ENCODE data around the gene CCDC3.

Gene CCDC3

DNA sequence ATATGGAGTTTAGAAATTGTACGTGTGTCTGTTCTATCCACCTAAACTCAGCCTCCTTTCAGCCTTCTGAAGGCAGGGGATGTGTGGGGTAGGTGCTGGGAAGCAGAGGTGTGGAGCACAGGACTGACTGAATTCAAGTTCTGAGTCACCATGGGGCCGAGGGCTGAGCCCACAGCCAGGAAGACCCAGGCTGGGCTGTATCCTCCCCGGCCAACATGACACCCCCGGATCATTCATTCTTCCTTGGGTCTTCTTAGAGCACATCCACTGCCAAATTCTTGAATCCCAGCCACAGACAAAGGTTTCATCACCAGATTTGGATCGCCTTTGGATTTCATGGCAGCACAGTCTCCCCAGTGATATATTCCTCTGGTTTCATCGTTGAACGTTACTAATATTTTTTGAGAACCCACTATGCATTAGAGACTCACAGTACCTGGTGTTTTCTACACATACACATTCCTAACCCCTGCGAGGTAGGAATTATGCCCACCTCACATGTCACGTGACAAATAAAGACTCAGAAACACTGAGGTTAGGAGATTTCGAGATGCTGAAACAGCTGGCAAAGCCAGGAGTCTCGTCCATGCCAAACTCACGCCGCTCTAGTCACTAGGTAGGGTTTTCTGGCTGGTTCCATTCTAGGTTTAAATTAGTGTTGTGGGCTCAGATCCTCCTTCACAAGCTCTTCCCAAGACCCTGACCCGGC lies 26.9 kb downstream of the CCDC3 start:
- Histone ChIP-seq H3K9ac (ENCODE audit: low read length) (no peak overlapping the region), H3K23ac (ENCODE audit: low read length) (no peak overlapping the region), H3K4me1 (ENCODE audit: control insufficient read depth, low read depth, low read length) (no peaks in the 10 kb centered on the region), H3K4ac (ENCODE audit: low read depth, low read length) (no peak overlapping the region), H2BK15ac (replicated peaks; ENCODE audit: low read depth) (no peak overlapping the region), H3K27me3 (ENCODE audit: insufficient read depth, low read length, poor library complexity) (no peaks in the 10 kb centered on the region), H4K5ac (ENCODE audit: low read length) (no peak overlapping the region), H3K4me2 (ENCODE audit: low read length) (no peak overlapping the region), H3K36me3 (ENCODE audit: control insufficient read depth, insufficient read depth, low read length) (no peaks in the 10 kb centered on the region), H2BK120ac (ENCODE audit: low read depth, low read length) (no peak overlapping the region), H3K79me1 (ENCODE audit: low read length) (no peaks in the 10 kb centered on the region), H4K8ac (ENCODE audit: low read depth, low read length) (no peak overlapping the region), H3K27ac (ENCODE audit: low read depth, low read length) (no peak overlapping the region), H3K4me3 (ENCODE audit: low read length) (no peak overlapping the region), H2AK5ac (ENCODE audit: low read length) (no peak overlapping the region), H3K18ac (ENCODE audit: low read length) (no peak overlapping the region), H3K79me2 (ENCODE audit: control insufficient read depth, insufficient read depth, low read length) (no peaks in the 10 kb centered on the region), H2BK5ac (ENCODE audit: low read length) (no peak overlapping the region), H3K56ac (ENCODE audit: low read length) (no peak overlapping the region)
- no CpG with 5 or more reads among the region's 14 CpGs for WGBS (ENCODE audit: extremely low coverage, insufficient coverage, low lambda C conversion rate)
- no peak for DNase-seq

DNA sequence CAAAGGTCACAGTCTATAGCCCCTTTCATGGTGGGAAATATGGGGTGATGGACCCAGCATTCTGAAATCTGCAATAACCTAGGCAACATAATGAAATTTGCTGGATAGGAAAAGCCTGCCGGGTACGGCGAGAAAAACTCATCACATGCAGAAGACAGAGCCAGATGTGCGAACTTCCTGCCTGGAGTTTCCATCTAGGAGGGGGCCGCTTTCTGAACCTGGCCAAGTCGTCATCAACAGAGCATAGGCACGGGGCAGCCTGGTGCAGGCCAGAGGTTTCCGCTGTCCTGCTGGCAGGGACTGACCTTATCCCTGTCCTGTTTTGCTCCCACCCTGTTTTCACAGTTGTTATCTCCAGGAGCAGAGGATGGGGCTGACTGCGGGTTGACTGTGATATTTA lies 27.4 kb downstream of the CCDC3 start:
- Histone ChIP-seq H3K9ac (ENCODE audit: low read length) (no peak overlapping the region), H3K18ac (ENCODE audit: low read length) (no peak overlapping the region), H3K23ac (ENCODE audit: low read length) (no peak overlapping the region), H2BK5ac (ENCODE audit: low read length) (no peak overlapping the region), H3K4me1 (ENCODE audit: control insufficient read depth, low read depth, low read length) (no peaks in the 10 kb centered on the region), H3K79me1 (ENCODE audit: low read length) (no peaks in the 10 kb centered on the region), H3K56ac (ENCODE audit: low read length) (no peak overlapping the region), H2AK5ac (ENCODE audit: low read length) (no peak overlapping the region), H3K4me2 (ENCODE audit: low read length) (no peak overlapping the region), H3K4ac (ENCODE audit: low read depth, low read length) (no peak overlapping the region), H3K79me2 (ENCODE audit: control insufficient read depth, insufficient read depth, low read length) (no peaks in the 10 kb centered on the region), H3K27ac (ENCODE audit: low read depth, low read length) (no peak overlapping the region), H4K5ac (ENCODE audit: low read length) (no peak overlapping the region), H3K4me3 (ENCODE audit: low read length) (no peak overlapping the region), H2BK120ac (ENCODE audit: low read depth, low read length) (no peak overlapping the region), H2BK15ac (replicated peaks; ENCODE audit: low read depth) (no peak overlapping the region), H3K27me3 (ENCODE audit: insufficient read depth, low read length, poor library complexity) (no peaks in the 10 kb centered on the region), H3K36me3 (ENCODE audit: control insufficient read depth, insufficient read depth, low read length) (no peaks in the 10 kb centered on the region), H4K8ac (ENCODE audit: low read depth, low read length) (no peak overlapping the region)
- WGBS (ENCODE audit: extremely low coverage, insufficient coverage, low lambda C conversion rate), result no CpG with 5 or more reads among the region's 9 CpGs
- DNase-seq, result no peak

DNA sequence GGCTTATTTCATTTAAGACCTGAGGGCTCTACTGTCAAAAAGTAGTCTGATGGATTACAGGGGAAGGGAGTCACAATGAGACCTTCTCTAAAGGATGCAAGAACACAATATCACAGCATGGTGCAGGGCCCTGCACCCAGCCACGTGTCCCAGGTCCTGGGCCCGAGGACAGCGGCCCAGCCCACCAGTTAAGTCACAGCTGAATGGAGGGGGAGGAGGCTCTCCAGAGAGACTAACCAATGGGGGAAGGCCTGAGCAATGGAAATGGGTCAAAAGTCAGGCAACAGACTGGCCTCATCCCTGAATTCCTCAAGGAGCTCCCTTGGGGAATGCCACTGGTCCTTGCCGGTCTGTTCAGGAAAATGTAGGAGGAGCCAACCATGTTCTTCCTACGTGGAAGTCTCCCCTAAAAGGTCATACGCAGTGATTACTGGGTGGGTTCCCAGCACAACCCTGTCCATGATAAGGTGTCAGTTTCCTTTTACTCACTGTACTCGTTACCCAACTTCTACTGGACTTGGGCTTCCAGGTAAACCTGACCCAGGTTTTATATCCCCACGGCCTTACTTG lies 28.3 kb downstream of the CCDC3 start:
- H3K56ac ChIP-seq (ENCODE audit: low read length), result no peak overlapping the region
- no peak overlapping the region for H3K4ac ChIP-seq (ENCODE audit: low read depth, low read length)
- H3K4me1 ChIP-seq (ENCODE audit: control insufficient read depth, low read depth, low read length), result no peaks in the 10 kb centered on the region
- H2AK5ac ChIP-seq (ENCODE audit: low read length), result no peak overlapping the region
- H3K18ac ChIP-seq (ENCODE audit: low read length), result no peak overlapping the region
- no peak overlapping the region for H3K4me2 ChIP-seq (ENCODE audit: low read length)
- no peak overlapping the region for H3K9ac ChIP-seq (ENCODE audit: low read length)
- no peaks in the 10 kb centered on the region for H3K27me3 ChIP-seq (ENCODE audit: insufficient read depth, low read length, poor library complexity)
- no peak overlapping the region for H2BK15ac ChIP-seq (replicated peaks; ENCODE audit: low read depth)
- H3K36me3 ChIP-seq (ENCODE audit: control insufficient read depth, insufficient read depth, low read length), result no peaks in the 10 kb centered on the region
- no CpG with 5 or more reads among the region's 8 CpGs for WGBS (ENCODE audit: extremely low coverage, insufficient coverage, low lambda C conversion rate)
- DNase-seq, result peak; percentile 33
- H3K27ac ChIP-seq (ENCODE audit: low read depth, low read length), result no peak overlapping the region
- no peak overlapping the region for H2BK5ac ChIP-seq (ENCODE audit: low read length)
- no peak overlapping the region for H4K8ac ChIP-seq (ENCODE audit: low read depth, low read length)
- no peaks in the 10 kb centered on the region for H3K79me1 ChIP-seq (ENCODE audit: low read length)
- H3K79me2 ChIP-seq (ENCODE audit: control insufficient read depth, insufficient read depth, low read length), result no peaks in the 10 kb centered on the region
- H3K4me3 ChIP-seq (ENCODE audit: low read length), result no peak overlapping the region
- no peak overlapping the region for H4K5ac ChIP-seq (ENCODE audit: low read length)
- no peak overlapping the region for H3K23ac ChIP-seq (ENCODE audit: low read length)
- no peak overlapping the region for H2BK120ac ChIP-seq (ENCODE audit: low read depth, low read length)

DNA sequence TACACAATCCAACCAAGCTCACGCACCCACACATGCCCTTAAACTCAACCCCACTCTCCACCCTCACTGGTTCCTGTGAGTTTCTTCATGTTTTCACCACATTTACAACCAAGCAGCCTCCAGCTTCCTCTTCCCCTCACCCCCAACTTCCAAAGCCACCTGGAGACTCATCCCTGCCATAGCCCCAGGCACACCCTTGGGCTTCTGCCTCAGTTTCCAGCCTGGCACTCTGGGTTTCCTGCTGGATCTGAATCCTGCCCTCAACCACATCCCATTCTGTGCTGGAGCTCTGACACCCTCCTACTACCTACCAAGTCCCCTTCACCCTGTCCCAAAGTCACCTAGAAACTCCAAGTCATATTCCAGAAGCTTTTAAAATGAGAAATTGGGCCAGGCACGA lies 29.4 kb downstream of the CCDC3 start:
- H4K8ac ChIP-seq (ENCODE audit: low read depth, low read length), result no peak overlapping the region
- H3K27me3 ChIP-seq (ENCODE audit: insufficient read depth, low read length, poor library complexity), result no peaks in the 10 kb centered on the region
- no peak overlapping the region for H3K9ac ChIP-seq (ENCODE audit: low read length)
- no peak overlapping the region for H3K4me3 ChIP-seq (ENCODE audit: low read length)
- no peak overlapping the region for H4K5ac ChIP-seq (ENCODE audit: low read length)
- no peak overlapping the region for H2BK5ac ChIP-seq (ENCODE audit: low read length)
- no peaks in the 10 kb centered on the region for H3K4me1 ChIP-seq (ENCODE audit: control insufficient read depth, low read depth, low read length)
- H2BK15ac ChIP-seq (replicated peaks; ENCODE audit: low read depth), result no peak overlapping the region
- H3K4ac ChIP-seq (ENCODE audit: low read depth, low read length), result no peak overlapping the region
- no peak for DNase-seq
- no peak overlapping the region for H2BK120ac ChIP-seq (ENCODE audit: low read depth, low read length)
- H3K79me1 ChIP-seq (ENCODE audit: low read length), result no peaks in the 10 kb centered on the region
- no peak overlapping the region for H3K4me2 ChIP-seq (ENCODE audit: low read length)
- H3K36me3 ChIP-seq (ENCODE audit: control insufficient read depth, insufficient read depth, low read length), result no peaks in the 10 kb centered on the region
- H3K56ac ChIP-seq (ENCODE audit: low read length), result no peak overlapping the region
- H3K79me2 ChIP-seq (ENCODE audit: control insufficient read depth, insufficient read depth, low read length), result no peaks in the 10 kb centered on the region
- no peak overlapping the region for H3K18ac ChIP-seq (ENCODE audit: low read length)
- H2AK5ac ChIP-seq (ENCODE audit: low read length), result no peak overlapping the region
- H3K23ac ChIP-seq (ENCODE audit: low read length), result no peak overlapping the region
- WGBS (ENCODE audit: extremely low coverage, insufficient coverage, low lambda C conversion rate), result no CpG with 5 or more reads among the region's 2 CpGs
- no peak overlapping the region for H3K27ac ChIP-seq (ENCODE audit: low read depth, low read length)

DNA sequence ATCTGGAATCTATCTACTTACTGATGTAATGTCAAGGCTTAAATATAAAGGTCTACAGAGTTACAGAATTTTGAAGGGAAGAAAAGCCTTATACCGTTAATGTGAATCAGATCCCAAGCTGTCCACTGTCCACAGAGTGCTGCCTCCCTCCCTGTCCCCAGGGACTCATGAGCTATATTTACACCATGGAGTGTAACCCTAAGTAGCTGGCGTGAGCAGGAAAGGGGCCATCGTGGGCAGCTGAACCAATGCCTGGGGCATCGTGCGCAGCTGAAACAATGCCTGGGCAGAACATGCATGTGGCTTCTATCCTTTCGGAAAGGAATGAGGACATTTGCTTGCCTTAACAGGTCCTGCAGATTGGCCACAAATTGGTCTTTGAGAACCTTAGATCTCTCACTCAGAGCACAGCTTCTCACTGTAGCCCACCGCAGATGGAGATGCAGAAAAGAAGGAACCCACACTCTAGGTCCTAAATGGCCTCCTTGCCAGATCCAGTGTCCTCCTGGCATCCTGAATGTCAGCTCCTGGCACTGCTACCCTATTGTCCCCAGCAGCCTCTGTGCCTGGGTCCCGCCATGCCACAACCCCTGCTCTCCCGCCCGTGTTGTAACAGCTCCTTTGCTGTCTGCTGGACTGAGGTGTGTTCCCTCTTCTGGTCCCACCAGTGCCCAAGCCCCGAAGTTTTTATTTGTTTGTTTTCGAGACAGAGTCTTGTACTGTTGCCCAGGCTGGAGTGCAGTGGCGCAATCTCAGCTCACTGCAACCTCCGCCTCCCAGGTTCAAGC lies 30.3 kb downstream of the CCDC3 start:
- Histone ChIP-seq H2AK5ac (ENCODE audit: low read length) (no peak overlapping the region), H4K5ac (ENCODE audit: low read length) (no peak overlapping the region), H3K56ac (ENCODE audit: low read length) (no peak overlapping the region), H3K18ac (ENCODE audit: low read length) (no peak overlapping the region), H3K23ac (ENCODE audit: low read length) (no peak overlapping the region), H2BK5ac (ENCODE audit: low read length) (no peak overlapping the region), H3K36me3 (ENCODE audit: control insufficient read depth, insufficient read depth, low read length) (no peaks in the 10 kb centered on the region), H3K27me3 (ENCODE audit: insufficient read depth, low read length, poor library complexity) (no peaks in the 10 kb centered on the region), H2BK120ac (ENCODE audit: low read depth, low read length) (no peak overlapping the region), H2BK15ac (replicated peaks; ENCODE audit: low read depth) (no peak overlapping the region), H3K4ac (ENCODE audit: low read depth, low read length) (no peak overlapping the region), H3K27ac (ENCODE audit: low read depth, low read length) (no peak overlapping the region), H3K9ac (ENCODE audit: low read length) (no peak overlapping the region), H3K4me2 (ENCODE audit: low read length) (no peak overlapping the region), H3K4me1 (ENCODE audit: control insufficient read depth, low read depth, low read length) (no peaks in the 10 kb centered on the region), H3K79me1 (ENCODE audit: low read length) (no peaks in the 10 kb centered on the region), H3K79me2 (ENCODE audit: control insufficient read depth, insufficient read depth, low read length) (no peaks in the 10 kb centered on the region), H3K4me3 (ENCODE audit: low read length) (no peak overlapping the region), H4K8ac (ENCODE audit: low read depth, low read length) (no peak overlapping the region)
- no CpG with 5 or more reads among the region's 14 CpGs for WGBS (ENCODE audit: extremely low coverage, insufficient coverage, low lambda C conversion rate)
- DNase-seq, result no peak
